Transverse colon (tissue), 4 donors: ENCODE measurements around the gene RIPOR3. TPM values are rescaled to one million over a fixed set of nuclear protein-coding genes. Genes with fewer than 3 reads are reported as not detected.
A peak's percentile ranks its signal among the peaks of the same experiment; 100 is the strongest.
"Not testable (repeated sequence)": the region's sequence is repeated elsewhere in the genome, so short reads cannot be mapped to it uniquely, and the experiment has no call there.

Source experiments
- DNase-seq: peaks from one replicate; pipeline ENCODE4 v3.0.0-alpha.2; 2019
- H3K27ac ChIP-seq, 4 donors: fragments of 200-600 bp; sonication (generic); 2 replicates each; pipeline ENCODE4 v1.5.1; 2016 to 2018; ENCODE audit warnings: inconsistent platforms in 4 of 4
- H3K27me3 ChIP-seq: fragments of 200-600 bp; sonication (generic); 2 replicates; pipeline ENCODE4 v1.5.1; 2017; ENCODE audit warnings: inconsistent platforms
- H3K36me3 ChIP-seq, 4 donors: fragments of 200-600 bp; sonication (generic); 2 replicates each; pipeline ENCODE4 v1.5.1; 2017 to 2019; ENCODE audit warnings: inconsistent platforms in 4 of 4
- H3K4me1 ChIP-seq, 4 donors: fragments of 200-600 bp; sonication (generic); 2 replicates each; pipeline ENCODE4 v1.5.1; 2017 to 2020; ENCODE audit warnings: inconsistent platforms in 4 of 4
- H3K4me3 ChIP-seq, 4 donors: fragments of 200-600 bp; sonication (generic); 1 replicate in 1 of 4; 2 replicates in 3 of 4; pipeline versions ENCODE4 v1.5.1 to v1.6.1; 2017 to 2019; ENCODE audit warnings: inconsistent platforms in 4 of 4
- H3K9me3 ChIP-seq, 2 donors: fragments of 200-600 bp; sonication (generic); 2 replicates each; pipeline ENCODE4 v1.5.1; 2017 to 2019; ENCODE audit warnings: inconsistent platforms in 2 of 2
- CTCF ChIP-seq, 5 experiments: fragments of 200-600 bp in 3 of 5; fragments of 450-650 bp in 2 of 5; sonication (generic) in 3 of 5; IDR thresholded peaks; 1 replicate in 2 of 5; 2 replicates in 3 of 5; pipeline ENCODE4 v1.5.1; 2016 to 2017; ENCODE audit warnings: antibody characterized with exemption in 5 of 5, inconsistent platforms in 3 of 5, mild to moderate bottlenecking in 2 of 5, moderate library complexity in 1 of 5
- EP300 ChIP-seq: sonication (generic); formaldehyde crosslinking; IDR thresholded peaks from one replicate; pipeline ENCODE4 v1.6.1; 2017; ENCODE audit warnings: antibody characterized with exemption, low read depth
- POLR2A ChIP-seq: fragments of 450-650 bp; IDR thresholded peaks from one replicate; pipeline ENCODE4 v1.6.1; 2016; ENCODE audit warnings: antibody characterized with exemption, mild to moderate bottlenecking, moderate library complexity
- POLR2AphosphoS5 ChIP-seq, 3 donors: sonication (generic); formaldehyde crosslinking; IDR thresholded peaks; one replicate each; pipeline ENCODE4 v1.6.1; 2016; ENCODE audit warnings: antibody characterized with exemption in 3 of 3
- WGBS, 2 donors: methylation state at CpG; one replicate each; pipeline ENCODE4 v1.1.5; 2018; ENCODE audit warnings: low coverage in 1 of 2; 5-methylcytosine and 5-hydroxymethylcytosine counted together
- in situ Hi-C, 4 donors: fragments of 200-750 bp; cut with MboI; loops; one replicate each; pipeline versions ENCODE4 v1.15.0 to v1.15.1; 2017; ENCODE audit warnings: low sequenced_read_pairs in 3 of 4, low pct_ligation_motif_present in 1 of 4, low pct_unique_long_range_greater_than_20kb in 1 of 4
- intact Hi-C: fragments of 100-400 bp; cut with DNase I; formaldehyde crosslinking; loops from one replicate; pipeline ENCODE4 v1.15.1; 2023; ENCODE audit warnings: low total_unique reads
- total RNA-seq, 4 donors: library from RNA; depleted of rRNA; stranded (reverse); fragments of >200 nt; gene quantifications; one replicate each; pipeline ENCODE4 v1.1.0, GENCODE V29; 2016

Gene RIPOR3
- total RNA-seq, 4 donors from 2014 or later: 4.6 to 15.7 (median 8.7) TPM

GRCh38 chr20:50638015-50638847, 53.1 kb downstream of the RIPOR3 start:
- intact Hi-C loops: loop anchor here (5.0 kb wide), 1 partner anchor 94 kb away; the partner anchor contains the start of gene PARD6B
- Histone ChIP-seq H3K4me1 (peaks cover 8 to 22% (median 15%) of the 10 kb centered on the region in 4 donors), H3K27ac (peak overlapping the region in 2 of 4 donors; percentile 34 to 39)
- in situ Hi-C loops, H3K36me3 ChIP-seq, H3K9me3 ChIP-seq, DNase-seq, H3K4me3 ChIP-seq, H3K27me3 ChIP-seq: not testable (repeated sequence)
- 63 to 80% methylated on average over 4 to 15 of the region's 15 CpGs for WGBS, 2 donors

GRCh38 chr20:50636601-50637540, 54.5 kb downstream of the RIPOR3 start:
- no peak for DNase-seq
- no peak overlapping the region for H3K4me3 ChIP-seq
- no peaks in the 10 kb centered on the region for H3K36me3 ChIP-seq
- peak overlapping the region; percentile 27 to 64 (median 37) for H3K27ac ChIP-seq
- intact Hi-C loops: loop anchor here (5.0 kb wide), 1 partner anchor 95 kb away; the partner anchor contains the start of gene PARD6B
- no peaks in the 10 kb centered on the region for H3K27me3 ChIP-seq
- peaks cover 8 to 22% (median 15%) of the 10 kb centered on the region in 4 donors for H3K4me1 ChIP-seq
- no peaks in the 10 kb centered on the region for H3K9me3 ChIP-seq
- WGBS, 2 donors: 70 to 72% methylated on average over 8 to 22 of the region's 22 CpGs
- in situ Hi-C loops: no loop called here
- TF ChIP-seq EP300 (no peak), CTCF (IDR thresholded peaks at IDR 0.05) (no peak), POLR2A (no peak), POLR2AphosphoS5 (IDR thresholded peaks at IDR 0.05) (no peak)

DNA sequence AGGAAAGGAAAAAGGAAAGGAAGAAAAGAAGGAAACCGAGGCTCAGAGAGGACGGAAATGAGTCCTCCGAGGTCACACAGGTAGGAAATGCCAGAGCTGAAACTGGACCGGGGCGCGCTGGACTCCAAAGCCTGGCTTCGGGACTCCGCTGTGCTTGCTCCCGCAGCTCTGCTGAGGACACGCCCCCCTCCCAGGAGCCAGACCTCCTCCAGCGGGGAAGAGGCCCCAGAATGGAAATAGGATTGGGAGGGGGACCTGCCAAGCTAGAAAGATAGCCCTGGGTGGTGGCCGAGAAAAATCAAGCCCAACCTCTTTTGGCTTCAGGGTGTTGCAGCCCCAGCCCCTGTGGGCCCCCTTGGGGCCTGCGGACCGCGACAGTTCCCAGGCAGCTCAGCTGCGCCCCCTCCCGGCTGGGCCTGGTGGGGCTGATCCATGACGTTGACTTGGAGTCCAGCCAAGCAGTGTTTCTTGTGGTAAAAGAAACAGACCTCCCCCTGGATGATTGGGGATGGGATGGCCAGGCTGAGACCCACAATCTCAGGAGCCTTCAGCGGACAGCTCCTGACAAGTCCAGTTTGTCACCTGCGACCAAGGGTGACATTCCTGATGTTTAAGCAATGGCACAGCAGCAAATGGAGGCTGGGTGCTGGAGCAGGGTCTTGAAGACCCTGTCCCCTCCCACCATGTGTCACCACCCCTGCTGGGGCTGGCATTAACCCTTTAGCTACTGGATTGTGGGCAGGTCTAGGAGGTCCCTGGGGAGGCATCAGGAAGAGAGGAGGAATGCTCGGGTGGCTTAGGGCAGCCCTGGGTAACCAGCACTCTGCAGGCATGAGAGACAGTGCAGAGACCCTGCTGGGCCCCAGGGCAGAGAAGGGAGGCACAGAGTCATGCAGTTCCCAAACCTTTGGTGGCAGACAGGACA, 55.4 kb downstream of the RIPOR3 start:
- in situ Hi-C loops (no loop called here), intact Hi-C loops (loop anchor here (5.0 kb wide), 1 partner anchor 96 kb away; the partner anchor contains the start of gene PARD6B)
- H3K4me3 ChIP-seq: peak overlapping the region in 2 of 4 donors; percentile 3 to 11
- H3K4me1 ChIP-seq: peaks cover 8 to 22% (median 15%) of the 10 kb centered on the region in 4 donors
- DNase-seq: peak; percentile 73
- WGBS, 2 donors: 11 to 24% methylated on average over 8 to 20 of the region's 21 CpGs
- no peaks in the 10 kb centered on the region for H3K36me3 ChIP-seq
- no peaks in the 10 kb centered on the region for H3K9me3 ChIP-seq
- no peaks in the 10 kb centered on the region for H3K27me3 ChIP-seq
- TF ChIP-seq CTCF (IDR thresholded peaks at IDR 0.05) (peak; percentile 81 to 91 (median 87)), POLR2AphosphoS5 (IDR thresholded peaks at IDR 0.05) (peak in 1 of 3 donors; percentile 43), EP300 (no peak)
- peak overlapping the region; percentile 27 to 64 (median 37) for H3K27ac ChIP-seq

DNA sequence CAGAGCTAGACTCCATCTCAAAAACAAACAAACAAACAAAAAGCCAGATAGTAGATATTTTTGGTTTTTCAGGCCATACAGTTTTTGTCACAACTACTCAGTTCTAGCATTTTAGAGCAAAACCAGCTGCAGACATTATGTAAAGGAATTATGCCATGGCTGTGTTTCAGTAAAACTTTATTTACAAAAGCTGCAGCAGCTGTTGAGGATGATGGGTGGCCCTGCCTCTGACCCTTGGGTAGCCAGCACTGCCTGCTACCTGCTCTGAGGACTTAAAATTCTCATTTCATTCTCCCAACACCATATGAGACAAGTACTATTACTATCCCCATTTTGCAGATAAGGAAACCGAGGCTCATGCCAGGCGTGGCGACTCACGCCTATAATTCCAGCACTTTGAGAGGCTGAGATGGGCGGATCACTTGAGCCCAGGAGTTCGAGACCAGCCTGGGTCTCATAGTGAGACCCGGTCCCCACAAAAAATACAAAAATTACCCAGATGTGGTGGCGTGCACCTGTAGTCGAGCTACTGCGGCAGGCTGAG, 56.3 kb downstream of the RIPOR3 start:
- peak overlapping the region in 1 of 4 donors; percentile 35 for H3K27ac ChIP-seq
- H3K27me3 ChIP-seq: no peaks in the 10 kb centered on the region
- H3K9me3 ChIP-seq: no peaks in the 10 kb centered on the region
- peaks cover 8 to 22% (median 15%) of the 10 kb centered on the region in 4 donors for H3K4me1 ChIP-seq
- in situ Hi-C loops: no loop called here
- H3K4me3 ChIP-seq: no peak overlapping the region
- TF ChIP-seq POLR2A (no peak), POLR2AphosphoS5 (IDR thresholded peaks at IDR 0.05) (no peak), EP300 (no peak), CTCF (IDR thresholded peaks at IDR 0.05) (no peak)
- DNase-seq: no peak
- H3K36me3 ChIP-seq: no peaks in the 10 kb centered on the region
- intact Hi-C loops: loop anchor here (5.0 kb wide), 1 partner anchor 97 kb away; the partner anchor contains the start of gene PARD6B
- 84 to 100% methylated on average over 3 to 10 of the region's 10 CpGs for WGBS, 2 donors
